HAP-1 (cell line): ENCODE data around the gene CNIH1.
A peak's percentile ranks its signal among the peaks of the same experiment; 100 is the strongest.
"Not testable (repeated sequence)": the region's sequence is repeated elsewhere in the genome, so short reads cannot be mapped to it uniquely, and the experiment has no call there.

Source experiments
- DNase-seq, 2 experiments: peaks; one replicate each; pipeline ENCODE4 v3.0.0-alpha.2; 2016 to 2020; ENCODE audit warnings: low spot score in 2 of 2
- H3K27me3 ChIP-seq: fragments of 250-450 bp; sonication (Bioruptor Pico); 2 replicates; pipeline ENCODE4 v1.5.1; 2020; ENCODE audit warnings: low read depth, mild to moderate bottlenecking, moderate library complexity
- H3K36me3 ChIP-seq: fragments of 250-450 bp; sonication (Bioruptor Pico); replicated peaks from 2 replicates; pipeline ENCODE4 v1.5.1; 2020; ENCODE audit warnings: mild to moderate bottlenecking
- H3K4me1 ChIP-seq: fragments of 250-450 bp; sonication (Bioruptor Pico); 2 replicates; pipeline ENCODE4 v1.5.1; 2020; ENCODE audit warnings: mild to moderate bottlenecking
- H3K4me3 ChIP-seq: fragments of 250-450 bp; sonication (Bioruptor Pico); 2 replicates; pipeline ENCODE4 v1.5.1; 2020; ENCODE audit warnings: mild to moderate bottlenecking, moderate library complexity
- H3K9me3 ChIP-seq: fragments of 250-450 bp; sonication (Bioruptor Pico); 2 replicates; pipeline ENCODE4 v1.5.1; 2020; ENCODE audit warnings: mild to moderate bottlenecking, moderate library complexity
- in situ Hi-C: fragments of 300-500 bp; cut with MboI; formaldehyde crosslinking; loops from 3 replicates; pipeline ENCODE4 v1.14.3; 2020; ENCODE audit warnings: low sequenced_read_pairs, inconsistent platforms, mixed read lengths

Gene CNIH1

DNA sequence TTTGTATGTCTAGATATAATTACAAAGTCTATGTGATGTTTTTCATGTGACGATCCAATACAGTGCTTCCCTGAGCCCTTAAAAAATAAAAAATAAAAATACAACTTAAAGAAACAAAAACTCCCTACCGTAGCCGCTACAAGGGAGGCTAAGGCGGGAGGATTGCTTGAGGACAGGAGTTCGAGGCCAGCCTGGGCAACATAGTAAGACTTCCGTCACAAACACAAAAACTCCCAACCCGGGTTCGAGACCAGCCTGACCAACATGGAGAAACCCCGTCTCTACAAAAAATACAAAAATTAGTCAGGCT is 45.0 kb downstream of the CNIH1 start:
- in situ Hi-C loops = no loop called here
- Histone ChIP-seq H3K9me3 (no peaks in the 10 kb centered on the region), H3K4me1 (peaks cover 10% of the 10 kb centered on the region), H3K36me3 (peaks cover 9% of the 10 kb centered on the region; the same call in 1 of the 2 replicates), H3K27me3 (no peaks in the 10 kb centered on the region), H3K4me3 (peak overlapping the region; percentile 74)
- no peak for DNase-seq

DNA sequence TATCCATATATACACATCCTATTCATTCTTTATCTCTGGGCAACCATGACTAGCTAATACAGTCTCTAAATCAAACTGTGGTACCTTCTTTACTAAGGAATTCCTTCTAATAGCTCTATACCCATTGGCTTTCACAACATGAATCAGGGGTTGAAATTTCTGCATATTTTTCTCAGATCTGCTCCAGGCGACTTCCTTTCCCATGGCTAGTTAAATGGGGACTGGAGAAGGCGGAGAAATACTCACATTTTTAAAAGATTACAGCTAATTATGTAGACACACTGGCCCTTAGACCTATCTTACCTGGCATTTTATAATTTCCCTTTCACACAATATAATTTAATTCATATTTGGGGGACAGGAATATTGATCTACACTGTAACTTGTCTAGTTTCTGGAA is 45.5 kb downstream of the CNIH1 start:
- no peaks in the 10 kb centered on the region for H3K27me3 ChIP-seq
- H3K4me1 ChIP-seq = peaks cover 10% of the 10 kb centered on the region
- no peaks in the 10 kb centered on the region for H3K9me3 ChIP-seq
- peaks cover 5% of the 10 kb centered on the region; the same call in 1 of the 2 replicates for H3K36me3 ChIP-seq
- in situ Hi-C loops = no loop called here
- H3K4me3 ChIP-seq = no peak overlapping the region
- DNase-seq = no peak

GRCh38 chr14:54395284-54395683 is 45.9 kb downstream of the CNIH1 start:
- in situ Hi-C loops = no loop called here
- Histone ChIP-seq H3K36me3 (0 out of 2 replicates have a peak, but pooled peaks cover under 1% of the 10 kb centered on the region), H3K9me3 (no peaks in the 10 kb centered on the region), H3K4me3 (no peak overlapping the region), H3K4me1 (peaks cover 10% of the 10 kb centered on the region), H3K27me3 (no peaks in the 10 kb centered on the region)
- no peak for DNase-seq

DNA sequence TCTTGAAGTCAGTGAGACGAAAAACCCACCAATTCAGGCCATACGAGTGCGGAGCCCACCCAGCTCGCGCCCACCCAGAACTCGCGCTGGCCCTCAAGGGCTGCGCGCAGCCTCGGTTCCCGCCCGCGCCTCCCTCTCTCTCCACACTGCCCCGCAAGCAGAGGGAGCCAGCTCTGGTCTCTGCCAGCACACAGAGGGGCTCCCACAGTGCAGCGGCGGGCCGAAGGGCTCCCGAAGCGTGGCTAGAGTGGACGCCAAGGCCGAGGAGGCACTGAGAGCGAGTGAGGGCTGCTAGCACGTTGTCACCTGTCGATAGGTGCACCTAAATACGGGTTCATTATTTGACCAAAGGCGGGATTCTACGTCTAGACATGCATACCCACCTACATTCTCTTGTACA is 46.6 kb downstream of the CNIH1 start:
- Histone ChIP-seq H3K4me1 (peaks cover 10% of the 10 kb centered on the region), H3K36me3 (no peaks in the 10 kb centered on the region), H3K4me3 (no peak overlapping the region), H3K9me3 (no peaks in the 10 kb centered on the region), H3K27me3 (no peaks in the 10 kb centered on the region)
- no peak for DNase-seq
- in situ Hi-C loops = no loop called here

DNA sequence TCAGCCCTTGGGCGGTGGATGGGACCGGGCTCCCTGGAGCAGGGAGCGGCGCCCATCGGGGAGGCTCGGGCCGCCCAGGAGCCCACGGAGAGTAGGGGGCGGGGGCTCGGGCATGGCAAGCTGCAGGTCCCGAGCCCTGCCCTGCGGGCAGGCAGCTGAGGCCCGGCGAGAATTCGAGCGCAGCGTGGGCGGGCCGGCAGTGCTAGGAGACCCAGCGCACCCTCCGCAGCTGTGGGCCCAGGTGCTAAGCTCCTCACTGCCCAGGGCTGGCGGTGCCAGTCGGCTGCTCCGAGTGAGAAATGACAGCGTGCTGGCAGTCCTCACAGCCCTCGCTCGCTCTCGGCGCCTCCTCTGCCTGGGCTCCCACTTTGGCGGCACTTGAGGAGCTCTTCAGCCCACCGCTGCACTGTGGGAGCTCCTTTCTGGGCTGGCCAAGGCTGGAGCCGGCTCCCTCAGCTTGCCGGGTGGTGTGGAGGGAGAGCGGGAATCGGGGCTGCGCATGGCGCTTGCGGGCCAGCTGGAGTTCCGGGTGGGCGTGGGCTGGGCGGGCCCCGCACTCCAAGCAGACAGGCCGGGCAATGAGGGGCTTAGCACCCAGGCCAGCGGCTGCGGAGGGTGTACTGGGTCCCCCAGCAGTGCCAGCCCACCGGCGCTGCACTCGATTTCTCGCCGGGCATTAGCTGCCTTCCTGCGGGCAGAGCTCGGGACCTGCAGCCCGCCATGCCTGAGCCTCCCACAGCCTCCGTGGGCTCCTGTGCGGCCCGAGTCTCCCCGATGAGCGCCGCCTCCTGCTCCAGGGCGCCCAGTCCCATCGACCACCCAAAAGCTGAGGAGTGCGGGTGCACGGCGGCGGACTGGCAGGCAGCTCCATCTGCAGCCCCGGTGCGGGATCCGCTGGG is 47.9 kb downstream of the CNIH1 start:
- H3K4me3 ChIP-seq, in situ Hi-C loops: not testable (repeated sequence)

GRCh38 chr14:54392131-54392859 is 48.9 kb downstream of the CNIH1 start:
- Histone ChIP-seq H3K27me3 (no peaks in the 10 kb centered on the region), H3K4me1 (no peaks in the 10 kb centered on the region; the same call in 1 of the 2 replicates), H3K9me3 (no peaks in the 10 kb centered on the region), H3K36me3 (no peaks in the 10 kb centered on the region), H3K4me3 (no peak overlapping the region)
- no peak for DNase-seq
- in situ Hi-C loops = no loop called here

More for the DNA sequence above, 47.9 kb downstream of the CNIH1 start:
- DNase-seq, H3K4me1 ChIP-seq, H3K36me3 ChIP-seq, H3K9me3 ChIP-seq, H3K27me3 ChIP-seq: not testable (repeated sequence)

DNA sequence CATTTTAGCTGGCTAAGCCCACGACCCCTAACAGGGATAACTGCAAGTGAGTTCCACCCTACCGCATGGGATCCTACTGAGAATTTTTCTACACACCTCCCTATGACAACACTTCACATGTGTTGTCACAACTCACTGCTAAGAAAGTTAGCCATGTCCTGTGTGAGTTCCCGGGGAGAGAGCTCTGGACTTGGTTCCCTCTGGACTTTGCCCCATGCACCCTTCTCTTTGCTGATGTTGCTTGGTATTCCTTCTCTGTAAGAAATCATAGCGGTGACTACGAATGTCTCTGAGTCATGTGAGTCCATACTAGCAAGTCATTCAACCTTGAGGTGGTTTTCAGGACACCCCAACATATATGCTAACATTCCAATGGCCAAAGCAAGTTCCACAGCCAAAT is 53.8 kb downstream of the CNIH1 start:
- Histone ChIP-seq H3K9me3 (no peaks in the 10 kb centered on the region), H3K36me3 (no peaks in the 10 kb centered on the region), H3K27me3 (no peaks in the 10 kb centered on the region), H3K4me1 (no peaks in the 10 kb centered on the region; the same call in 1 of the 2 replicates), H3K4me3 (no peak overlapping the region)
- in situ Hi-C loops = no loop called here
- no peak for DNase-seq

DNA sequence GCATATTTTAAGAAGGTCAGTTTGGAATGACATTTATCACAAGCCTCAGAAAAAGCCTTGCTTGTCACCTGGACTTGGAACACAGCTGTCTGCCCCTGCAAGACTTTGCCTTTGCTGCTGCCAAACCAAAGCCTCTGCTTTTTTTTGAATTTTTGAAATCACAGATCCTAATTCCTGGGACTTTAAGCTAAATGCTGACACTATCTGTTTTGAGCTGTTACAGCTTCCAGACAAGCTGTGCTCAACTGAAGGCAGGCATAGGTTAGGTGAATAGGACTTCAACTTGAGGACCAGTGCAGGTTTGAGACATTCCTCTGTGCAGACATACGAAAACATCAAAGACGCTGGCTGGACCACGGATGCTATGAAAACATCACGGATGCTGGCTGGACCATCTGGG is 55.6 kb downstream of the CNIH1 start:
- no peak overlapping the region for H3K4me3 ChIP-seq
- H3K27me3 ChIP-seq = no peaks in the 10 kb centered on the region
- no peaks in the 10 kb centered on the region for H3K9me3 ChIP-seq
- no peaks in the 10 kb centered on the region for H3K36me3 ChIP-seq
- DNase-seq = no peak
- in situ Hi-C loops = no loop called here
- no peaks in the 10 kb centered on the region; the same call in 1 of the 2 replicates for H3K4me1 ChIP-seq

GRCh38 chr14:54383835-54384234 is 57.3 kb downstream of the CNIH1 start:
- Histone ChIP-seq H3K4me1 (no peaks in the 10 kb centered on the region; the same call in 1 of the 2 replicates), H3K36me3 (no peaks in the 10 kb centered on the region), H3K27me3 (peaks cover 3% of the 10 kb centered on the region), H3K4me3 (no peak overlapping the region), H3K9me3 (no peaks in the 10 kb centered on the region)
- in situ Hi-C loops = no loop called here
- DNase-seq = no peak

DNA sequence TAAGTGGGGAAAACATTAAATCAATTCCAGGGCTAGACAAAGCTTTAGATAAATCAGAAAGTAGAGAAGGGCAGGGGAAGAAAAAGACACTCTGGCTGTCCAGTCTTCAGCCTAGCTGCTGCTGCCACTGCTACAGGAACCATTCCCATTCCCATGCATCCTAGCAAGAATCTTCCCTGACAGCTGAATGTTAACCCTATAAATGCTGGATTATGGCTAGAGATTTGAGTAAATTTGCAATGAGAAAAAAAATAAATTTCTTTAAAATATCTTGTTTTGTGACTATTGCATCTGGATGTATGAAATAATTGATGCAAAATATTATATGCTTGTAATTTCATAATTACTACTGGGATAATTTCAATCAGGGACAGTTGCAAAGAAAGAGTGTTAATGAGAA is 59.4 kb downstream of the CNIH1 start:
- in situ Hi-C loops = no loop called here
- Histone ChIP-seq H3K9me3 (no peaks in the 10 kb centered on the region), H3K4me1 (no peaks in the 10 kb centered on the region), H3K27me3 (peaks cover 6% of the 10 kb centered on the region), H3K36me3 (no peaks in the 10 kb centered on the region), H3K4me3 (no peak overlapping the region)
- DNase-seq = no peak

GRCh38 chr14:54380558-54380957 is 60.6 kb downstream of the CNIH1 start:
- H3K27me3 ChIP-seq, H3K9me3 ChIP-seq, DNase-seq, in situ Hi-C loops, H3K36me3 ChIP-seq, H3K4me1 ChIP-seq, H3K4me3 ChIP-seq: not testable (repeated sequence)

DNA sequence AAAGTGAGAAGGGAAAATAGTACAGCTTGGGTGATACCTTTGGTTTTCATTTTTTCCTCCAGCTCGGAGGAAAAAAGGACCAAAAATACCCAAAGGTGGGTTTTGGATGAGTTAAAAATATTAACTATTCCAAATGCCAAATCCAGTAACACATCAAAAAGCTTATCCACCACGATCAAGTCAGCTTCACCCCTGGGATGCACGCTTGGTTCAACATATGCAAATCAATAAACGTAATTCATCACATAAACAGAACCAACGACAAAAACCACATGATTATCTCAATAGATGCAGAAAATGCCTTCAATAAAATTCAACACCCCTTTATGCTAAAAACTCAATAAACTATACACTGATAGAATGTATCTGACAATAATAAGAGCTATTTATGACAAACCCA is 62.3 kb downstream of the CNIH1 start:
- H3K4me1 ChIP-seq, DNase-seq, H3K9me3 ChIP-seq, in situ Hi-C loops, H3K4me3 ChIP-seq, H3K36me3 ChIP-seq, H3K27me3 ChIP-seq: not testable (repeated sequence)

DNA sequence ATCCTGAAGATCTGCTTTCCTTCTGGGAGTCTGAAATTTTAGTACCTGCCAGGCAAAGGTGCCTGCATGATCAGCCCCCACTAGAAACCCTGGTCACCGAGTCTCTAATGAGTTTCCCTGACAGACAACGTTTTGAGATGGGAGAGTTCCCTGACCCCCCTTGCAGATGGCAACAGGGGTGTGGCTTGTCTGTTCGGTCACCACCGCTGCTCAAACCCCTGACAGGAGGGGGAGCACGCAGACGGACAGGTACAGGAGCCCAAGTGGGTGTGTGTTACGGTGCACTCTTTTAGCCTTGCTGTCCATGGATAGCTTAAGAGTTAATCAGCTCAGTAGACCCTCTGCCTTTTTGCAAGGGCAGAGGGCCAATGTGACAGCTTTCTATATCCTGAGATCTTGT is 63.7 kb downstream of the CNIH1 start:
- no peaks in the 10 kb centered on the region for H3K9me3 ChIP-seq
- no peaks in the 10 kb centered on the region for H3K4me1 ChIP-seq
- no peak overlapping the region for H3K4me3 ChIP-seq
- in situ Hi-C loops = no loop called here
- H3K36me3 ChIP-seq = no peaks in the 10 kb centered on the region
- no peak for DNase-seq
- H3K27me3 ChIP-seq = peaks cover 6% of the 10 kb centered on the region

GRCh38 chr14:54374117-54374884 is 66.9 kb downstream of the CNIH1 start:
- DNase-seq = no peak
- no peak overlapping the region for H3K4me3 ChIP-seq
- in situ Hi-C loops = no loop called here
- H3K9me3 ChIP-seq = no peaks in the 10 kb centered on the region
- H3K27me3 ChIP-seq = peaks cover 6% of the 10 kb centered on the region
- H3K4me1 ChIP-seq = no peaks in the 10 kb centered on the region
- no peaks in the 10 kb centered on the region for H3K36me3 ChIP-seq
